ENCODE data around the gene CRACR2A. TPM values are rescaled to one million over a fixed set of nuclear protein-coding genes. Genes with fewer than 3 reads are reported as not detected.

CRACR2A gene
- polyA plus RNA-seq, 1 donor from 2014 or later = 2.1 TPM

DNA sequence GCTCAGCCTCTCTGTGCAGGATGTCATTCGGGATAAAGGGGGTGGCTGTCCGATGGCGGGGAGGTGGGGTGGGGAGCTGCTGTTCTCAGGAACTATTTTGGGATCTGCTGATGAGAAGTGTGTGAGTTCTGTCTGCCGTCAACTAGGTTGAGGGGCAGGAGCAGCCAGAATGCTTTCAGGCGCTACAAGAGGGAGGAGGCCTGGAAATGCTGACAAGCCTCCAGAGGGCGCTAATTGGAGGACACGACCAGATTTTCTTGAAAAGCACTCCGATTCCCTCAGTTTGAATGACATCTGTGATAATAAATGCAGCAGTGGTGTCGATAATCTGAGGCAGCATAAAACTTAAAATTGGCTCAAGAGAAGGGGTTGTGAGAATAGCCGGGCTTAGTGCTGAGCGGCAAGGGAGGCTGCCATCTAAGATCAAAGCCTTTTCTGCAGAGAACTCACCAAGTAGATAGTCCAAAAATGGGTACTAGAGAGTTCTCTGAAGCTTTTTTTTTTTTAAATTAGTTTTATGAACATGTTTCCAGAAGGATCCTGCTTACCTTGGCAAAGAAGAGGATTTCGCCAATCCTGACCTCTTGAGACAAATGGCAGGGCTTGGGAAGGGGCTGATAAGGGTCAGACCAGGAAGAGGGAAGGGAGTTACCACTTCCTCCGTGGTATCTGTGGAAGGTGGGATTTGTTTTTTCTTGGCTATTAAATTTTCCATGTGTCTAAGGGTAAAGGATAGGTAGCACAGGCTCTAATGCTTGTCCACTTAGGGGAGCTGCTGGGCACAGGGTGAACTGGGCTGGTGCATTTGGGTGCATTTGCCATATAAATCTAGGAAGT lies 94.4 kb downstream of the CRACR2A start:
- no peaks in the 10 kb centered on the region for H3K9me3 ChIP-seq (ENCODE audit: low read length)
- no peaks in the 10 kb centered on the region for H3F3A ChIP-seq (ENCODE audit: insufficient read depth, low read length, poor library complexity, severe bottlenecking)
- H3K4me2 ChIP-seq (ENCODE audit: low read length) = no peak overlapping the region
- no peaks in the 10 kb centered on the region for H4K20me1 ChIP-seq (ENCODE audit: insufficient read depth)
- no peaks in the 10 kb centered on the region for H3K27me3 ChIP-seq (ENCODE audit: insufficient read depth, low read depth, low read length)
- no peak overlapping the region for H2AFZ ChIP-seq (ENCODE audit: low read depth, low read length)
- no peaks in the 10 kb centered on the region for H3K36me3 ChIP-seq (ENCODE audit: insufficient read depth, low read length)
- no peaks in the 10 kb centered on the region for H3K9me2 ChIP-seq (ENCODE audit: insufficient read depth, low read length)
- no peak overlapping the region for H3K27ac ChIP-seq (ENCODE audit: low read length)
- no peak overlapping the region for H3K9ac ChIP-seq (ENCODE audit: low read length)
- no peak overlapping the region for H3K4me3 ChIP-seq (ENCODE audit: low read length)
- TF ChIP-seq, protein P1, sequence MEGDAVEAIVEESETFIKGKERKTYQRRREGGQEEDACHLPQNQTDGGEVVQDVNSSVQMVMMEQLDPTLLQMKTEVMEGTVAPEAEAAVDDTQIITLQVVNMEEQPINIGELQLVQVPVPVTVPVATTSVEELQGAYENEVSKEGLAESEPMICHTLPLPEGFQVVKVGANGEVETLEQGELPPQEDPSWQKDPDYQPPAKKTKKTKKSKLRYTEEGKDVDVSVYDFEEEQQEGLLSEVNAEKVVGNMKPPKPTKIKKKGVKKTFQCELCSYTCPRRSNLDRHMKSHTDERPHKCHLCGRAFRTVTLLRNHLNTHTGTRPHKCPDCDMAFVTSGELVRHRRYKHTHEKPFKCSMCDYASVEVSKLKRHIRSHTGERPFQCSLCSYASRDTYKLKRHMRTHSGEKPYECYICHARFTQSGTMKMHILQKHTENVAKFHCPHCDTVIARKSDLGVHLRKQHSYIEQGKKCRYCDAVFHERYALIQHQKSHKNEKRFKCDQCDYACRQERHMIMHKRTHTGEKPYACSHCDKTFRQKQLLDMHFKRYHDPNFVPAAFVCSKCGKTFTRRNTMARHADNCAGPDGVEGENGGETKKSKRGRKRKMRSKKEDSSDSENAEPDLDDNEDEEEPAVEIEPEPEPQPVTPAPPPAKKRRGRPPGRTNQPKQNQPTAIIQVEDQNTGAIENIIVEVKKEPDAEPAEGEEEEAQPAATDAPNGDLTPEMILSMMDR (IDR thresholded peaks at IDR 0.05; ENCODE audit: poor library complexity, severe bottlenecking) = peak; percentile 58
- TF ChIP-seq SMC3 (conservative IDR thresholded peaks at IDR 0.05; ENCODE audit: poor library complexity) = peak; percentile 52
- TF ChIP-seq RAD21 (conservative IDR thresholded peaks at IDR 0.05) = peak; percentile 44
- no peak for TF ChIP-seq TAF1 (IDR thresholded peaks at IDR 0.05; ENCODE audit: low read depth)
- no peak for TF ChIP-seq EZH2 (IDR thresholded peaks at IDR 0.05; ENCODE audit: borderline replicate concordance, insufficient read depth, low read length, poor library complexity, severe bottlenecking)
- peak; percentile 21 for TF ChIP-seq POLR2AphosphoS5 (IDR thresholded peaks at IDR 0.05)
- TF ChIP-seq REST (IDR thresholded peaks at IDR 0.05; ENCODE audit: borderline replicate concordance) = no peak
- TF ChIP-seq EP300 (conservative IDR thresholded peaks at IDR 0.05; ENCODE audit: poor library complexity, severe bottlenecking) = no peak
- no peak for TF ChIP-seq MXI1 (conservative IDR thresholded peaks at IDR 0.05; ENCODE audit: poor library complexity, severe bottlenecking)
- H3K79me2 ChIP-seq (replicated peaks; ENCODE audit: insufficient read depth, low read length) = no peaks in the 10 kb centered on the region

- Histone ChIP-seq H3F3A (ENCODE audit: insufficient read depth, low read length, poor library complexity, severe bottlenecking) (no peaks in the 10 kb centered on the region), H3K9ac (ENCODE audit: low read length) (no peak overlapping the region), H3K27ac (ENCODE audit: low read length) (no peak overlapping the region), H3K36me3 (ENCODE audit: insufficient read depth, low read length) (no peaks in the 10 kb centered on the region), H3K4me2 (ENCODE audit: low read length) (no peak overlapping the region), H4K20me1 (ENCODE audit: insufficient read depth) (no peaks in the 10 kb centered on the region), H2AFZ (ENCODE audit: low read depth, low read length) (no peak overlapping the region), H3K4me3 (ENCODE audit: low read length) (no peak overlapping the region), H3K79me2 (replicated peaks; ENCODE audit: insufficient read depth, low read length) (no peaks in the 10 kb centered on the region), H3K9me3 (ENCODE audit: low read length) (no peaks in the 10 kb centered on the region), H3K27me3 (ENCODE audit: insufficient read depth, low read depth, low read length) (no peaks in the 10 kb centered on the region), H3K9me2 (ENCODE audit: insufficient read depth, low read length) (no peaks in the 10 kb centered on the region)
- TF ChIP-seq REST (IDR thresholded peaks at IDR 0.05; ENCODE audit: borderline replicate concordance) (no peak), RAD21 (conservative IDR thresholded peaks at IDR 0.05) (no peak), SMC3 (conservative IDR thresholded peaks at IDR 0.05; ENCODE audit: poor library complexity) (no peak), TAF1 (IDR thresholded peaks at IDR 0.05; ENCODE audit: low read depth) (no peak), MXI1 (conservative IDR thresholded peaks at IDR 0.05; ENCODE audit: poor library complexity, severe bottlenecking) (no peak), POLR2AphosphoS5 (IDR thresholded peaks at IDR 0.05) (no peak), EP300 (conservative IDR thresholded peaks at IDR 0.05; ENCODE audit: poor library complexity, severe bottlenecking) (no peak), EZH2 (IDR thresholded peaks at IDR 0.05; ENCODE audit: borderline replicate concordance, insufficient read depth, low read length, poor library complexity, severe bottlenecking) (no peak)
- TF ChIP-seq, protein P1 (IDR thresholded peaks at IDR 0.05; ENCODE audit: poor library complexity, severe bottlenecking) = no peak
These were observed 95.8 kb downstream of the CRACR2A start for GRCh38 chr12:3656946-3657622.

Data from neural cell (in vitro differentiated cells).